GM12878 (cell line): ENCODE data around the gene PRRC2B. TPM values are rescaled to one million over a fixed set of nuclear protein-coding genes. Genes with fewer than 3 reads are reported as not detected.

ENCODE experiments used
- ATAC-seq: fragments of 200-7000 bp; cut with Tn5 transposase; 3 replicates; pipeline ENCODE4 v1.9.1; 2020; ENCODE audit warnings: mild to moderate bottlenecking, moderate library complexity
- BruUV-seq: library from RNA; stranded (reverse); fragments of 400-500 nt; replicated peaks from 2 replicates; lab custom pipeline; 2021; lab: Mats Ljungman, UMichigan
- CTCF ChIA-PET: fragments of 300-600 bp; sonication (Branson Sonifier 250); formaldehyde crosslinking; extraction: SDS; loops from one replicate; lab custom pipeline; 2021; ENCODE audit warnings: inconsistent platforms; lab: Yijun Ruan, JAX
- POLR2A ChIA-PET: fragments of 350-600 bp; formaldehyde crosslinking; extraction: SDS; loops from one replicate; lab custom pipeline; 2021; ENCODE audit warnings: inconsistent platforms; lab: Charles Lee
- RAD21 ChIA-PET: fragments of 300-600 bp; sonication (Branson Sonifier 250); formaldehyde crosslinking; loops from one replicate; lab custom pipeline; 2023; ENCODE audit warnings: antibody characterized with exemption; ENCODE audit not compliant: unreplicated experiment; lab: Charles Lee
- SMC1A ChIA-PET: fragments of 300-600 bp; sonication (Branson Sonifier 250); formaldehyde crosslinking; loops from one replicate; lab custom pipeline; 2023; ENCODE audit not compliant: unreplicated experiment, uncharacterized antibody; lab: Charles Lee
- DNase-seq: peaks from one replicate; pipeline ENCODE4 v3.0.0-alpha.2; 2011; ENCODE audit warnings: low read depth, low spot score
- FAIRE-seq: peaks from 3 replicates; lab custom pipeline; 2011; peaks lifted over from hg19 to GRCh38; lab: Jason Lieb, UNC
- H2AFZ ChIP-seq: 2 replicates; pipeline ENCODE4 v1.6.0; 2011; ENCODE audit warnings: low read depth, low read length, control low read depth; ENCODE audit not compliant: control insufficient read depth
- H3K27ac ChIP-seq: 2 replicates; pipeline ENCODE4 v1.5.1; 2011; ENCODE audit warnings: control low read depth; ENCODE audit not compliant: control insufficient read depth, insufficient read depth
- H3K27me3 ChIP-seq, 2 experiments: replicated peaks in 1 of 2; 2 replicates each; pipeline versions ENCODE4 v1.6.0 to v1.6.1; 2011; ENCODE audit warnings: low read length in 1 of 2; ENCODE audit not compliant: control insufficient read depth in 2 of 2, insufficient read depth in 2 of 2
- H3K36me3 ChIP-seq, 2 experiments: 2 replicates each; pipeline ENCODE4 v1.5.1; 2011; ENCODE audit warnings: low read length in 1 of 2; ENCODE audit not compliant: control insufficient read depth in 2 of 2, insufficient read depth in 2 of 2
- H3K4me1 ChIP-seq: 2 replicates; pipeline ENCODE4 v1.6.1; 2011; ENCODE audit warnings: mild to moderate bottlenecking, low read length, moderate library complexity, mixed read lengths; ENCODE audit not compliant: control insufficient read depth, insufficient read depth
- H3K4me2 ChIP-seq: 2 replicates; pipeline ENCODE4 v1.6.0; 2011; ENCODE audit warnings: control low read depth; ENCODE audit not compliant: control insufficient read depth, insufficient read depth
- H3K4me3 ChIP-seq: fragments of 200-600 bp; sonication (generic); 2 replicates; pipeline ENCODE4 v1.5.1; 2016
- H3K79me2 ChIP-seq: 2 replicates; pipeline ENCODE4 v1.6.0; 2011; ENCODE audit warnings: low read length; ENCODE audit not compliant: control insufficient read depth, insufficient read depth
- H3K9ac ChIP-seq: 2 replicates; pipeline ENCODE4 v1.8.0; 2011; ENCODE audit warnings: low read length, control low read depth, mixed read lengths; ENCODE audit not compliant: control insufficient read depth, insufficient read depth
- H3K9me3 ChIP-seq: replicated peaks from 3 replicates; pipeline ENCODE4 v1.5.1; 2011; ENCODE audit warnings: mild to moderate bottlenecking, low read length; ENCODE audit not compliant: control insufficient read depth, insufficient read depth
- H4K20me1 ChIP-seq: 2 replicates; pipeline ENCODE4 v1.6.0; 2011; ENCODE audit not compliant: control insufficient read depth, insufficient read depth
- CHD1 ChIP-seq: IDR thresholded peaks from 2 replicates; pipeline ENCODE4 v1.6.1; 2012; ENCODE audit warnings: low read depth, low read length, improper control_type of control experiment
- IRF5 ChIP-seq: fragments of 450-650 bp; IDR thresholded peaks from 2 replicates; pipeline ENCODE4 v1.6.1; 2017; ENCODE audit warnings: borderline replicate concordance
- NR2C1 ChIP-seq: fragments of 450-650 bp; IDR thresholded peaks from 2 replicates; pipeline ENCODE4 v1.6.1; 2017; ENCODE audit warnings: antibody characterized with exemption, mild to moderate bottlenecking, moderate library complexity
- PRDM15 ChIP-seq: fragments of 450-650 bp; formaldehyde crosslinking; IDR thresholded peaks from 2 replicates; pipeline ENCODE4 v1.4.0; 2020; ENCODE audit warnings: mild to moderate bottlenecking, moderate library complexity
- RBBP5 ChIP-seq: fragments of 200-600 bp; sonication (generic); conservative IDR thresholded peaks from 2 replicates; pipeline ENCODE4 v1.6.1; 2016
- SRF ChIP-seq, 2 experiments: IDR thresholded peaks; 2 replicates each; pipeline ENCODE4 v1.6.1; 2011; ENCODE audit warnings: low read depth in 2 of 2, low read length in 2 of 2, mild to moderate bottlenecking in 1 of 2, moderate library complexity in 1 of 2
- TAF1 ChIP-seq: IDR thresholded peaks from 2 replicates; pipeline ENCODE4 v1.6.1; 2011; ENCODE audit warnings: mild to moderate bottlenecking, low read depth, low read length, borderline replicate concordance
- WGBS: methylation state at CpG from one replicate; pipeline ENCODE4 v1.1.6; 2016; ENCODE audit warnings: low lambda C conversion rate; ENCODE audit not compliant: insufficient replicate concordance, insufficient coverage; ENCODE audit errors: missing lambda C conversion rate; 5-methylcytosine and 5-hydroxymethylcytosine counted together
- in situ Hi-C: fragments of 300-500 bp; cut with MboI; formaldehyde crosslinking; loops from 9 replicates; pipeline ENCODE4 v1.14.3; 2018; ENCODE audit warnings: mixed read lengths
- intact Hi-C: fragments of 100-400 bp; cut with micrococcal nuclease; formaldehyde crosslinking; loops from one replicate; pipeline ENCODE4 v1.14.2; 2022; ENCODE audit not compliant: unreplicated experiment
- polyA plus RNA-seq, 11 experiments: library from polyadenylated mRNA; depleted of rRNA in 4 of 11; unstranded in 6 of 11; stranded (reverse) in 5 of 11; fragments of >200 nt; fragmentation: Nextera tagmentation in 4 of 11; fragmentation: Illumina TruSeq in 1 of 11; extraction: Ambion mirVana in 4 of 11; extraction: Trizol in 1 of 11; gene quantifications; 1 replicate in 1 of 11; 2 replicates in 10 of 11; pipeline versions ENCODE4 v1.2.1 to v1.2.3, GENCODE V29; 2011 to 2016; ENCODE audit warnings: inconsistent platforms in 2 of 11, missing spikeins in 2 of 11, low read depth in 1 of 11
- total RNA-seq, 4 experiments: library from RNA; depleted of rRNA in 3 of 4; stranded (reverse); fragments of >200 nt in 3 of 4; fragmentation: Illumina TruSeq in 1 of 4; extraction: Trizol in 1 of 4; gene quantifications; 2 replicates each; pipeline versions ENCODE4 v1.2.1 to v1.2.3, GENCODE V29; 2013 to 2021

Gene PRRC2B
- total and polyA plus RNA-seq, 10 of the 15 experiments (the other 5 are each of a cell fraction or from before 2014, with no cell fraction given), result 0.84 to 155 (median 28.7) TPM

GRCh38 chr9:131483319-131484050 lies 89.6 kb downstream of the PRRC2B start:
- no peak overlapping the region for H3K4me3 ChIP-seq
- no TSS peak for BruUV-seq
- in situ Hi-C loops, result no loop called here

More at GRCh38 chr9:131483319-131484050, 89.6 kb downstream of the PRRC2B start:
- intact Hi-C loops, result no loop called here
- Histone ChIP-seq H3K9me3 (no peaks in the 10 kb centered on the region), H3K79me2 (no peaks in the 10 kb centered on the region), H3K36me3 (peaks cover 65 to 70% of the 10 kb centered on the region in 2 experiments), H3K27ac (no peak overlapping the region), H3K4me1 (no peaks in the 10 kb centered on the region)
- SMC1A ChIA-PET, result no interaction called here
- 94% methylated on average over 9 of the region's 9 CpGs for WGBS
- CTCF ChIA-PET, result no interaction called here
- no peak for DNase-seq
- FAIRE-seq, result no peak
- TF ChIP-seq PRDM15 (CRISPR knock-in tag) (no peak), CHD1 (no peak), SRF (IDR thresholded peaks at IDR 0.05; ENCODE audit: low read depth in 2 of 2, low read length in 2 of 2) (no peak), NR2C1 (no peak), TAF1 (no peak), RBBP5 (no peak), IRF5 (no peak)
- TF ChIP-seq, all 136 proteins: peak for 0
- Histone ChIP-seq H3K27me3 (no peaks in the 10 kb centered on the region), H3K9ac (no peak overlapping the region), H4K20me1 (no peaks in the 10 kb centered on the region), H2AFZ (no peak overlapping the region), H3K4me2 (no peak overlapping the region)
- RAD21 ChIA-PET, result no interaction called here
- POLR2A ChIA-PET, result no interaction called here
- ATAC-seq, result no peak
